GM21360 (cell line): ENCODE data around the gene SLC24A3.

ENCODE experiments used
- ATAC-seq: cut with Tn5 transposase; IDR thresholded peaks from one replicate; pipeline ENCODE4 v1.9.1; 2021; ENCODE audit warnings: mild to moderate bottlenecking, moderate library complexity; ENCODE audit not compliant: unreplicated experiment

The SLC24A3 gene

GRCh38 chr20:19571996-19572395 lies 359.6 kb downstream of the SLC24A3 start:
- ATAC-seq = no peak

DNA sequence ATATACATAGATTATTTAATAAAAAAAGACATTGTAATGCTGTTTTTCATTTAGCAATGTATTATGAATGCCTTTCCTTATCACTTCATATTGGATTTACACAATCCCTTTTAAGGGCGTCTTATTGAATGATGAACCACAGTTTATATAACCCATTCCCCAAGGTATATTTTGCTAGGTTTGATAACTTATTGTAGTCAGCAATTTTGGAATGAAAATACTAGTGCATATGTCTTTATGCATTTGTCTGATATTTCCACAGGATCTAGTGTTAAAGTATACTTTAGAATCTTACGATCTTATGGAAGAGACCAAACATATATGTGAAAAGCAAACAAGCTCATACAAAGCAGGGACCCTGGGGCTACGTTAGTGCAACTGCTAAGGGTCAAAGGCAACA lies 365.2 kb downstream of the SLC24A3 start:
- no peak for ATAC-seq

DNA sequence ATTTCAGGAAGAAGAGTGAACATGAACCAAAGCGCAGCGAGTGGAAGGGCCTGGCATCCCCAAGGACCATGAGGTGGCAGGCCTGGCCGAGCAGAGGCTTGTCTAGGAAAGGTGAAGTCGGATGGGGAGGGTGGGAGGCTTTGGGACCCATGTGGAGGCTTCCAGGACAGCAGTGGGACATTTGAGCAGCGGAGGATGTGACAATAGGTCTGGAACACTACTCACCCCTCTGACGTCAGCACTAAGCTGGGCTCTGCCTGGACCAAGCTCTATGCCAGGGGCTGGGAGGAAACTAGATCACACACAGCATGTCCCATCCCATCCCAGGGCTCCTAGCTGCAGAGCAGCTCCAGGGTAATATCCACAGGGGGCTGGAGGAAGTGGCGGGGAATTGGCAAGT lies 370.3 kb downstream of the SLC24A3 start:
- ATAC-seq = no peak

DNA sequence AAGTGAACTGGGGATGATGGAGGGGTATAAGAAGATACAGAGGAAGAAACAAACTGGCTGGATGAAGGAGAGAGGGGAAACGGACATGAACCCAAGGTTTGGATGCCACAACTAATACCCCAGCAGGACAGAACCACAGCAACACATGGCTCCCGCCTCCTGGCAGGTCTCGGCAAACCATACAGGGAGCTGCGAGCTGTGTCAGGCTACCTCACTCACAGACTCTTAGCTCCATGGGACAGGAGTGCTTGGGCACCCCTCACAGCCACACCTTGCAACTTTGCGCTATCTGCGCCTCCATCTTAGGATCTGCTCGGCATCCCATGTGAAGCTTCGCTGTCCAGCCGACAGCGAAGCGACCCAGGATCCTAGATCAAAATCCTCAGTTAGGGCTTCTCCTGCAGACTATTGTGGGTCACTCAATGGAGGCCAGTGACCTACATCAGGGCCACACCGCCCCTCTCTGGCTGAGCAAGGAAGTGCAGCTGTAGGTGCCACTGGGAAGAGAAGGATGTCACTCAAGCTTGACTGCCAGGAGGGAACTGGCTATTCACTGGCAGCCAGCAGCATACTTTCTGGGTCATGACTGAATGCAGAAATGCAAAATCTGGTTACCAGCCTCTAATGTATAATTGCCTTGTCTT lies 371.2 kb downstream of the SLC24A3 start:
- ATAC-seq = peak; percentile 64

- ATAC-seq = no peak
These were observed 375.8 kb downstream of the SLC24A3 start for GRCh38 chr20:19588241-19588640.

DNA sequence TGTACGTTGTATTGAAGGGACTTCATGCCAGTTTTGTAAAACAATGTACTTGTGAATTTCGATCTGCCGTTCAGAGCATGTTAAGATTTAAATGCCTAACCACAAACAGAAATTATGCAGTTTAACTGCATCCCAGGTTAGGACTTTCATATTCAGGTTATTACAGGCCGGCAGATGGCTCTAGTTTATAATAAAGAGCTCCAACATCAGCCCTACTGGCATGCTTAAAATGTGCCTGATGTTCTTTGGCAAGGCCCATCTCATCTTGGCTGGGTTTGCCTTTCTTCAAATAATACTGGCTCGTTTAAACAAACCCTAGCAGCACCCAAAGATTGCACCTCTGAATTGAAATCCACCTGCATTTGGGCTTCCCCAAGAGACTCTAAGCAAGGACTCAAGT lies 376.3 kb downstream of the SLC24A3 start:
- ATAC-seq = no peak

- ATAC-seq = no peak
These were observed 377.4 kb downstream of the SLC24A3 start for GRCh38 chr20:19589787-19590362.

DNA sequence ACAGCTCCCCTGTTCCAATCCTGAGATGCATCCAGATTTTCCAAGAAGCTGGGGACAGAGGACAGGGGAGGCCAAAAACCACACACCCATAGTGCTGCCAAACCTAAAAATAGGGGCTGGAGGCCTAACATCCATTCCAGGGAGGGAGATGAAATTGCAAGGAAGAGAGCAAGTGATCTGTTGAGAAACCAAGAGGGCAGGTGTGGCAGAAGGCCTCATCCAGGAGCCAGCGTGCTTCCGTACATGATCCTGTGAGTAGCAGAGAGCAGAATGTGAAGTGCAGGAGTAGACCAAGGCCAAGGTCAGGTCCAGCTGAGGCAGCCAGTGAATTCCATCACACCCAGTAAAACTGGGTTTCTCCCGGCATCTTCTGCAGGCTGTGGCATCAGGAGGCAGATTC lies 377.9 kb downstream of the SLC24A3 start:
- ATAC-seq = no peak

DNA sequence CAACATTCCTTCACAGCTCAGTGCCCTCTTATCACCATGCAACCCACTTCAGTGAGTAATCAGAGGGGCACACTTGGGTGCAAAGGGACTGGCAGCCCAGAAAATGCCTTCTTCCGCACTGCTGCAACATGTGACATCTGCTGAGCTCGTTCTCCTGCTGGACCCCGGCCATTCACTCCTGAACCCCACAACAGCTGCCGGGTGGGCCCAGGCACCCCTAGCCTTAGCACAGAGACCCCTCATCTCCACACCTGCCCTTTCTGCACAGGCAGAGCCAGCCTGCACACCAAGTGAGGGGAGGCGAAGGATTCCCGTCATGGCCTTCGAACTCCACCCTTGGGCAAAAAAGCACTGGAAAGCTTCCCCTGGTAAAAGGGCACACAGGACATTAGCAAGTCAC lies 381.3 kb downstream of the SLC24A3 start:
- ATAC-seq = no peak

DNA sequence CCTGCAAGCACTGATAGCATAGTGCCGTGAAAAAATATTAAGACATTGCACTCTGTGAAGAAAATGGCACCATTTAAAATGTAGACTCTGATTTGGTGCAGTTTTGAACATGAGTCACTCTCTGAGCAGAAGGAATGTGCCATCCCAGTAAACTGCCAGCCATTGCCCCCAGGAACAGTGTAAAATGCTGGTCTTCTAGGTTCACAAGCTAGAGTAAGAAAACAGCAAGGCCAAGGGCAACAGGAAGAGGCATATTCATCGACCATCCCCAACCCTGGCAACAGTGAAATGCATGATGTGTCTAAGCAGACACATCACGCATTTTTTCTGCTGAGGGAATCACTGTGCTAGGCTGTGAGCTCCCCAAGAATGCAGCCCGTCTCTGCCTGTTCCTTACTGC lies 382.5 kb downstream of the SLC24A3 start:
- ATAC-seq = no peak

DNA sequence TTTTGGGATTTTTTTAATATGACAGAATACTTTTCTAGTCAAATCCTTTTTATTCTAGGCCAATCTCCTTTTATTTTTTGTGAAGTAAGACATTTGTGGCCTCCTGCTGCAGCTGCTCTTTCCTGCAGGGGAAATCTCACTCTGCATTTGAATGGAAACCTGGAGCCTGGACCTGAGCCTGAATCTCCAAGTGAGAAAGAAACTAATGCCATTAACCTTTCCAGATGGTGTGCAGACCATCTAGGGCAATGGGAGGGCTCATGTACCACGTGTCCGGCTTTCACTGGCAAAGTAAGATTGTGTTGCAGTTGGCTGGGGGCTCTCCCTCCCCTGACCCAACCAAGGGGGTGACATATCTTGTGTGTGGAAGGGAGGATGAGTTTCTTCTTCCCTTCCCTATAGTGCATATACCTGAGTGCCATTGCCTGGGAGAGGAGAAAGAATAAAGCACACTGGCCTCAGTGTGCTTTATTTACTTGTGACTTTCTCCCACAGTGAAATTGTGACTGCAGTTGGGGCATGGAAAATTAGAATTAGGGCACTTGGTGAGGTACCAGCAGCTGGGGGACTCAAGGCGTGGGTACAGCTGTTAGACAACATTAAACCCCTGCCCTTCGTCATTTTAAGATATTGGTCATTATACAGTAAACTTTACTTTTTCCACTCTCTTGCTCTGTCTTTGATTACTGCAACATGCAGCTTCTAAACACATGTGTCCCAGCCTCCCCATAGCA lies 385.8 kb downstream of the SLC24A3 start:
- ATAC-seq = no peak

- ATAC-seq = no peak
These were observed 386.8 kb downstream of the SLC24A3 start for GRCh38 chr20:19599200-19599599.

DNA sequence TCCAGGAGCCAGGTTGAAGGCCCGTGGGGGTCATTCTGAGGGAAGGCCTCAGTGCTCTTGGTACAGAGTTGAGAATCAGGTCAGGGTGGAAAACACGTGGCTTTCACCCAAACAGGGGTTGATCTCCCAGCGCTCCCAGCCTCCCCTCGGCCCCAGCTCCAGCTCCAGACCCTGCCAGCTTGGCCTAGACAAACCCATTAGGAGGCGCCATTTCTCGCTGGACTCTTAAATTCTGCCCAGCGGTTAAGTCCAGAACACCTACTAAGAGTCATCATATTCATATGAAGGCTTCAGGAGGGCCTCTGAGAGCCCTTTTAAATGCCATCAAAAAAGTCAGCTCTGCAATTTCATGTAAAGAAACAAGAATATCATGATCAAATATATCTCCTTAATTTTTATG lies 387.6 kb downstream of the SLC24A3 start:
- no peak for ATAC-seq

DNA sequence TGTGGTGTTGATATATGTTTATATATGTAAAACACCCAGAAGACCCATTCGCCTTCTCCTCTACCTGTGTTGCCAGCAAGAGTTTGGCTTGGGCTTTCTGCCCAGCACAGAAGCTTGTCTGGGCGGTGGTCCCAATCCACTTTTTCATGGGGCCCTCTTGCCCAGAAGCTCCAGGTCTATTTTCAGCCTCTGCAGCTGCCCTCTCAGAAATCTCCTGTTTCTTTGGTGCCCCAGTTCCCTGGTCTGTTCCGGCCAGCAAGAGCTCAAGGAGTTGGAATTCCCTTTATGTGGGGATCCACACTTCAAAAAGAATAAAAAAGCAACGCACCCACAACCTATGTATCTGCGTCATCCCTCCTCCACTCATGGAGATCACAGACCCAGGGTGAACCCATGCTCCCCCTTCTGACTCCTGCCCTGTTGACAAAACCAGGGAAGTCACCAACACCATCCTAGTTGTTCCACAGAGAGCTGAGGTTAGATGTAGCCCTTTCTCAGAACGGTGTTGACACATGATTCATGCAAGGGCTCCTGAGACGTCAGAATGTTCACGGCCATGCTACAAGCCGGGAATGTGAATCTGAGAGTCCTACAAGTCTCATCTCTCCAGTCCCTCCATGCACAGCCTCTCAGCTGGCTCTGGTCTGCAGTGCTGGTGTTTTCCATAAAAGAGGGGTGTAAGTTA lies 388.8 kb downstream of the SLC24A3 start:
- no peak for ATAC-seq

DNA sequence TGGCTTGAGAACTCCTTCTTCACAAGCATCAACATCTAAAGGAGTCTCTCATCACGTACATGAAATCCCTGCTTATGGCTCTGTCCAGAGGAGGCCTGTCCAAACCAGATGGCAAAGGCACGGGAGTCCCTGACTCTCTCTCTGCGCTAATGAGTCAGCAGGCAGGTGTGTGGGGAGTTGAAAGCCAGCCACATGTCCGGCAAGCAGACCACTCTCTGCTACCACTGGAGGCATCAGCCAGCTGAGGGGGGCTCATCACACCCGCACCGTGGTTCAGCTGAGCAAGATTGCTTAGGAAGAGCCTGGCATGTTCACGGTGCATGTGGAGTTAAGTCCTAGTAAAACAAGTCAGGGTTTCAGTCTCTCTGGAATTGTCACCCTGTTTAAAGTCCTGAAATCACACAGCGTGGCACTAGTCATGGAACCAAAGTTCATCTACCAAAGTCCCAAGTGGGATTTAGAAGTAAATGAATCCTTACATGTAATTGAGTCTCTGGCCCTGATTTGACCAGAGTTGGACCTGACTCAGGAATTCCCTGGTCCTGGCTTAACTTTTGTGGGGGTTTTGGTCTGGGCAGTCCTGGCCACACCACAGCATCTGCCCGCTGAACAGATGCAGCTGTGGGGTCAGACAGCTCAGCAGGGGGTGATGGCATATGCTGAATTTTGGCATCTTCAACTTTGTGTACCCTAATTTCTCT lies 390.4 kb downstream of the SLC24A3 start:
- no peak for ATAC-seq

- no peak for ATAC-seq
These were observed 390.9 kb downstream of the SLC24A3 start for GRCh38 chr20:19603376-19603750.

DNA sequence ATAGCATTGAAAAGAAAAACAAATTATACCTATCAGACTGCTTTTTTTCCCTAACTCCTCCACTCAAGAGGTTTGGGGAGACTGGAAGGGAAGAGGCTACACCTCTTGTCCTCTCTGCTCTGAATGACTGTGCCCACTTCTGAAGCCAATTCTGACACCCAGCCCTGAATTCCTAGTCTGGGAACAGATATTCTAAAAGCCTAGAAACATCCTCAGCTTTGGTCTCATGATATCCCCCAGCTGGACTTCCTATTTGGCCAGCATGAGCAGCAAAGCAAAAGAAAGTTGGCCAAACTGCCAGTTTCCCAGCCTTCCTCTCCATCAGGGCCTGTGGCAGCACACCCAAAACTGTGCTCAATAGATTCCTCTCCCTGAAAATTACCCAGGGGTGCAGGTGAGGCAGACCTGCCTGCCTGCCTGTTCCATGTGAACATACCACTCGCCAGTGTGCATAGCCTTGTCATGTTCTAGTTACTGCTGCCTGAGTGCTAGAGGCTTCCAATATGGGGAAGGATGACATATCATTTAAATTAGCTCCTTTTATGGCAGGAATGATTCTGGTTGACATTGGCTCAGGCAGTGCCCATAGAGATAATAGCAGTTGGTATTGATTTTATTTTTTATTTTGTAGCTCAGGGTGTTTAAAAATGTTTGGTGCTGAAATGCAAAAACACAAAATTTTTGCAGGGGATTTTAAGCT lies 393.5 kb downstream of the SLC24A3 start:
- ATAC-seq = no peak

DNA sequence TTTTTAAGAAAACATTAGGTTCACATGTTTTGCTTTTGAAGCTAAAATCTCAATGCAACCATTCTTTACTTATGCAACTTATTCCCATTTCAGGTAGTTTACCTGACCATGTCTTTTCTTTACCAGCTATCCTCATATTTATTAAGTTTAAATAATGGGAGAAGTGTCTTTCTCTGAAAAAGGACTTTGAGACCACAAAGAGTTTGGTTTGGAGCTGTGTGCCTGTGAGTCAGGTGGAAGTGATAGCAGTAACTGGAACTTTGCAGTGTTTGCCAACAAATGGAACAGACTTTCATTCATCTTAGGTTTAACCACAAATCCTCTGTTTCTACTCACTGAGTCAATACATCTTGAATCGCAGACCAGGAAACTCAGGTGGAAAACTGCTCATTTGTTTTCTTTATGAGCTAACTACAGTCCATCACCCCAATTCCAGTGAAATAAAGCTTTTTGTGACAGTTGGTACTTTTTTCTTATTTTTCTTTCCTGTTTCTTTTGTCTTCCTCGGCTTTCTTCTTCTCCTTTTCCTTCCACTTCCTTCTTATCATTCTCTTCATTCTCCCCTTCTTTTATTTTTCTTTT lies 397.3 kb downstream of the SLC24A3 start:
- ATAC-seq = no peak

GRCh38 chr20:19615629-19616028 lies 403.2 kb downstream of the SLC24A3 start:
- ATAC-seq = no peak

DNA sequence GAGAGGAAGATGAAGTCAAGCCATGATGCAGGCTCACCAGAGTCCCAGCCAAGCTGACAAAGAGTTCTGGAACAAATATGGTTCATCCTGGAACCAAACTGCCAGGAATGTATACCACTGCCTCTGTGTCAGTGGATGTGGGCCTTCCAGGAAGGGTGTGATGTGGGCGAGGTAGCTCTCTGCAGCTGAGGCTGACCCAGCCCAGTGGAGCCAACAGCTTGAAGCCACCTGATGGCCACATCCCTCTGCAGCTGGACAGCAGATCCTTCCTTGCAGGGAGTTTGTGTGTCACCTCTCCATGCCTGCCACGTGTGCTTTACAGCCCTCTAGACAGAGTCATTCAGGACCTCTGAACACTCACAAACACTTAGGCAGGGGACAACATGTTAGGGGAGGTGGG lies 403.6 kb downstream of the SLC24A3 start:
- ATAC-seq = no peak
